Epithelial cell of proximal tubule (primary cell): Measurements from ENCODE around the gene AKAP13. TPM values are rescaled to one million over a fixed set of nuclear protein-coding genes. Genes with fewer than 3 reads are reported as not detected.

ENCODE experiments used
- DNase-seq: peaks from one replicate; pipeline ENCODE4 v3.0.0-alpha.2; 2011; ENCODE audit warnings: low read depth
- H3K4me3 ChIP-seq: 2 replicates; pipeline ENCODE4 v1.5.1; 2011; ENCODE audit warnings: low read depth, mild to moderate bottlenecking, low read length
- total RNA-seq: library from RNA; depleted of rRNA; stranded (reverse); fragments of >200 nt; gene quantifications from 2 replicates; pipeline ENCODE4 v1.2.3, GENCODE V29; 2015
- TF ChIP-seq, protein P1 (sequence below): conservative IDR thresholded peaks from 2 replicates; pipeline ENCODE4 v1.5.1; 2012; ENCODE audit warnings: low read depth, mild to moderate bottlenecking, low read length

Gene AKAP13
- total RNA-seq, 1 donor from 2014 or later, result 40.9 TPM

DNA sequence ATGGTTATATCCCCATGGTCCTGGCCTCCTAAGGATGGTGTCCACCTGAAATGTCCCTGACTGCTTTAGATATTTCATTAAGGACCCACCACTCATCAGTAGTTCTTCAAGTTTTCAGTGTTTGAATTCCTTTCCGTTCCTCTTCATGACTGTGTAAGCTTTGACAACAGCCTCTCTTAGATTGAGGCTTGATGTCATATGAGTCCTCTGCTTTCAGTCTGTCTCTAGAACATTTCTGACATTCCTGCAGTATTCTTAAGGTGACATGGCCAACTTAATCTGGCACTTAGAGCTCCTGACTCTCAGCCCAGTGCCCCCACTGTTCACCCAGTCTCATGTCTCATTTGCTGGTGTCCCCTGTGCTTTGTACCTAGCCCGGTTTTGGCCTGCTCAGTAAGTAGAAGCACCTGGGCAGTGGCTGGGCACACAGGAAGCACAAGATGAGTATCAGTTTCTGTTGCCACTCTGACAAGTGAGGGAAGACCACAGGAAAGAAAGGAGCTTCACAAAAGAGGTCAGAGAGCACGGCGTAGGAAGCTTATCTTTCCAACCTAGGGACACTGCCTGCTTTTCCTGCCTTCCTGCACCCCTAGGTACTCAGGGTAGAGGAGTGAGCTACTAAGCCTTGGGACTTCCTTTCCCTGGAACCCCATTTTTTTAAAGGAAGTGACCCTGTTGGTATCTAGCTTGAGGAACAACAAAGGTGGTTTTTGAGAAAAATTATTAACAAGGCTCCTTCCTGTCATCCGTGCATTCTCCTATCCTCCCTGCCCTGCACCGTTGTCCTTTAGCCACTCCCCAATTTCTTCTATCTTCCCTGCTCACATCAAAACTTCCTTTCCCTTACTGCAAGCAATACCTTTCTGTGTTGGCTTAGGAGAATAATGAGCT, 311.2 kb downstream of the AKAP13 start:
- H3K4me3 ChIP-seq, result no peak overlapping the region
- TF ChIP-seq, protein P1, sequence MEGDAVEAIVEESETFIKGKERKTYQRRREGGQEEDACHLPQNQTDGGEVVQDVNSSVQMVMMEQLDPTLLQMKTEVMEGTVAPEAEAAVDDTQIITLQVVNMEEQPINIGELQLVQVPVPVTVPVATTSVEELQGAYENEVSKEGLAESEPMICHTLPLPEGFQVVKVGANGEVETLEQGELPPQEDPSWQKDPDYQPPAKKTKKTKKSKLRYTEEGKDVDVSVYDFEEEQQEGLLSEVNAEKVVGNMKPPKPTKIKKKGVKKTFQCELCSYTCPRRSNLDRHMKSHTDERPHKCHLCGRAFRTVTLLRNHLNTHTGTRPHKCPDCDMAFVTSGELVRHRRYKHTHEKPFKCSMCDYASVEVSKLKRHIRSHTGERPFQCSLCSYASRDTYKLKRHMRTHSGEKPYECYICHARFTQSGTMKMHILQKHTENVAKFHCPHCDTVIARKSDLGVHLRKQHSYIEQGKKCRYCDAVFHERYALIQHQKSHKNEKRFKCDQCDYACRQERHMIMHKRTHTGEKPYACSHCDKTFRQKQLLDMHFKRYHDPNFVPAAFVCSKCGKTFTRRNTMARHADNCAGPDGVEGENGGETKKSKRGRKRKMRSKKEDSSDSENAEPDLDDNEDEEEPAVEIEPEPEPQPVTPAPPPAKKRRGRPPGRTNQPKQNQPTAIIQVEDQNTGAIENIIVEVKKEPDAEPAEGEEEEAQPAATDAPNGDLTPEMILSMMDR, result no peak

DNA sequence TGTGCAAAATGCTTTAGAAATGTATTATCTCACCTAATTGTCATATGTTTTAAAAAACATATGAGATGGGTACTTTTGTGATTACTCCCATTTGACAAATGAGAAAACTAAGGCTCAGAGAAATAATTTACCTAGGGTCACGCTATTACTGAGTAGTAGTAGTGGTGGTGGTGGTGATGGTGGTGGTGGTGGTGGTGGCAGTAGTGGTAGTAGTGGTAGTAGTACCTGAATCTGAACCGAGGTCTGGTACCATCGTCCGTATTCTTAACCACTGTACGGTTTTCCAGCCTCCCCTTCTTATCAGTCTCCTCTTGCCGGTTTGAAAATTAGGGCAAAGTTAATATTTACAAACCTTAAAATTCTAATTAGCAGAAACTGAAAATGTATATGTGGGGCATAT, 311.9 kb downstream of the AKAP13 start:
- DNase-seq, result no peak
- no peak overlapping the region for H3K4me3 ChIP-seq
- TF ChIP-seq, protein P1, result no peak

More for the DNA sequence above, 311.2 kb downstream of the AKAP13 start:
- DNase-seq, result no peak

DNA sequence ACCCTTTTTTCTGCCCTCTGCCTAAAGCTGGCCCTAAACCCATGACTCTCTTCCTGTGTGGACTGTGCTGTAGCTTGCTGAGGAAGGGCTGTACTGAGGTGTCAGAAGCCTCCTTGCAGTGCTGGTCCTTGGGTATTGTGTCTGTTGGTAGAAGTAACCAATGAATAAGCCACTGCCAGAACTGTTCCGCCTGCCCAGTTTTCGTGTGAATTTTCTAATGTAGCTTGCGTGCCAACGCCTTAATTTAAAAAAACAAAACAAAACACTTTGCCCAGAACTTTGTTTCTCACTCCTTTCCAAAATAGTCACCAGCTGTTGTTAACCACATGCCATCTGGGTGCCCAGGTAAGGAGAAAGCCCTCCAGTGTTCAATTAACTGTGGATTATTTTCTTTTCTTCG, 312.5 kb downstream of the AKAP13 start:
- H3K4me3 ChIP-seq, result no peak overlapping the region
- TF ChIP-seq, protein P1, result no peak
- no peak for DNase-seq

DNA sequence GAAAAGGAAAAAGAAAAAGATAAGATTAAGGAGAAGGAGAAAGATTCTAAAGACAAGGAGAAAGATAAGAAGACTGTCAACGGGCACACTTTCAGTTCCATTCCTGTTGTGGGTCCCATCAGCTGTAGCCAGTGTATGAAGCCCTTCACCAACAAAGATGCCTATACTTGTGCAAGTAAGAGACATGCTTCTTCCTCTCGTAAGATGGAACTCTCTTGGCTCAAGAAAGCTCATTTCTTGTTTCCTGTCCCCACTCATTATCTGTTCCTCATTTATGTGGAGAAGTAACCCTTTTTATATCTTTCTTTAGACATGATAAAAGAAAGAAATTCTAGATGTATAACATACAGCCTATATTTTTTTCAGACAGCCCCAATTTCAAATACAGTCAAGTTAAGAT, 312.9 kb downstream of the AKAP13 start:
- no peak for DNase-seq
- TF ChIP-seq, protein P1, result no peak
- H3K4me3 ChIP-seq, result no peak overlapping the region

DNA sequence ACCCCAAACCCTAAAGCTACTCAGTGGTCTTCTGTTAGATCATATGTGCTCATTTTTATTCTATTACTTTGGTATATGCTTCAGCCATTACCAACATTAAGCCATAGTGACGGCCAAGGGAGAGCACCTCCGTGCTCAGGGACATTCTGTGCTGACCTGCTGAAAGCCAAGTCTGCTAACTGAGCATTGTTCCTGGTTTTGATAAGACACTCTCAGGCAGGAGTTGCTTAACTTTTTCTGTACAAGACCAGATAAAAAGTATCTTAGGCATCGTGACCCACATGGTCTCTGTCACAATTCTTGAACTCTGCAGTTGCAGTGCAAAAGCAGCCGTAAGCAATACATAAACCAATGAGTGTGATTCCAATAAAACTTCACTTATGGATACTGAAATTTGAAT, 313.7 kb downstream of the AKAP13 start:
- no peak for DNase-seq
- TF ChIP-seq, protein P1, result no peak

DNA sequence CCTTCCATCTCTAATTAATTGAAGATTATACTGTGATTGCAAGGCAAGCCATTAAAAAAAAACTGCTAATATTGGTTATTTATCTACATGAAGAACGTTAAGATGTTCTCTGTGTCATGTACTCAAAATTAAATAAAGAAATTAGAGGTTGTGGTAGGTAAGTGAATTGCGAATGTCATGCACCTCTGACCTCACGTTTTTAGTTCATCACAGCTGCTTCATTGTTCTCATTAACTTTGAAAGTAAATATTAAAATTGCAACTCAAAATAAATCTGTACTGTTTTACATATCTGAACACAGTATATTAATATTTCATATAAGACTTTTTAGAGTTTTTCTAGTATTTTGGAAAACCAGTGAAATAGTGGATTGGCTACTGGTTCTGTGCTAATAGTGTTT, 320.4 kb downstream of the AKAP13 start:
- DNase-seq, result no peak
- no peak overlapping the region for H3K4me3 ChIP-seq
- TF ChIP-seq, protein P1, result no peak

More for the DNA sequence above, 313.7 kb downstream of the AKAP13 start:
- no peak overlapping the region for H3K4me3 ChIP-seq
